ENCODE measurements around the gene GAS2L1.

Gene GAS2L1

GRCh38 chr22:29275819-29276565 lies 30.5 kb upstream of the GAS2L1 start:
- no peak for DNase-seq

GRCh38 chr22:29277927-29278326 lies 28.5 kb upstream of the GAS2L1 start:
- no peak for DNase-seq

- no peak for DNase-seq
Observed at GRCh38 chr22:29284196-29284595, 22.3 kb upstream of the GAS2L1 start.

GRCh38 chr22:29288837-29289236 lies 17.6 kb upstream of the GAS2L1 start:
- DNase-seq: no peak

GRCh38 chr22:29290061-29290460 lies 16.4 kb upstream of the GAS2L1 start:
- DNase-seq: no peak

- no peak for DNase-seq
Observed at GRCh38 chr22:29291215-29291614, 15.2 kb upstream of the GAS2L1 start.

GRCh38 chr22:29292379-29292778 lies 14.1 kb upstream of the GAS2L1 start:
- DNase-seq: no peak

GRCh38 chr22:29298641-29299040 lies 7.8 kb upstream of the GAS2L1 start:
- DNase-seq: no peak

GRCh38 chr22:29299136-29299900 lies 7.1 kb upstream of the GAS2L1 start:
- no peak for DNase-seq

- DNase-seq: no peak
Observed at GRCh38 chr22:29300467-29300806, 6.0 kb upstream of the GAS2L1 start.

GRCh38 chr22:29300807-29301601 lies 5.4 kb upstream of the GAS2L1 start:
- no peak for DNase-seq

GRCh38 chr22:29301716-29302401 lies 4.6 kb upstream of the GAS2L1 start:
- no peak for DNase-seq

- DNase-seq: no peak
Observed at GRCh38 chr22:29302402-29302680, 4.1 kb upstream of the GAS2L1 start.

GRCh38 chr22:29302681-29303465 lies 3.6 kb upstream of the GAS2L1 start:
- no peak for DNase-seq

GRCh38 chr22:29305836-29306174 lies 645 bp upstream of the GAS2L1 start:
- DNase-seq: no peak

- DNase-seq: peak; percentile 40
Observed at GRCh38 chr22:29306835-29307595, 565 bp downstream of the GAS2L1 start.

GRCh38 chr22:29307596-29308147 lies 1.2 kb downstream of the GAS2L1 start:
- DNase-seq: no peak

- DNase-seq: no peak
Observed at GRCh38 chr22:29308148-29308790, 1.8 kb downstream of the GAS2L1 start.

- DNase-seq: no peak
Observed at GRCh38 chr22:29308791-29309262, 2.4 kb downstream of the GAS2L1 start.

- DNase-seq: no peak
Observed at GRCh38 chr22:29309332-29310064, 3.0 kb downstream of the GAS2L1 start.

Measured in stimulated activated CD4-positive, alpha-beta T cell treated with anti-CD3 and anti-CD28 coated beads, Interleukin-4, amount 100 ng/mL, for 1 hour (primary cell).